ENCODE data around the gene SERPINB5.

SERPINB5 gene

DNA sequence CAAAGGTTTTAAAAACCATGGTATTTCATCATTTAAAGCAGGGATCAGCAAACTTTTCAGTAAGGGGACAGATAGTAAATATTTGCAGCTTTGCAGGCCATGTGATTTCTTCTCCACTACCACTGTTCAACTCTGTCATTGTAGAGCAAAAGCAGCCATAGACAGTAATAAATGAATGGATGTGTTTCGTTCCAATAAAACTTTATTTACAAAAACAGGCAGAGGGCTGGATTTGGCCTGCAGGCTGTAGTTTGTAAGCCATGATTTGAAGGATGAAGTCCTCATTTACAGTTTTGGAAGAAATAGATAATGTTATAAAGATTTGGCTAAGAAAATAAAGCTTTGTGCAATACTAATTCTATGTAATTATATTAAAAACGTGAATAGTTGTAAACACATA, 67.3 kb downstream of the SERPINB5 start:
- no peaks in the 10 kb centered on the region for H3K4me1 Mint-ChIP-seq
- no peaks in the 10 kb centered on the region for H3K36me3 Mint-ChIP-seq (ENCODE audit: insufficient read depth)
- H3K27ac Mint-ChIP-seq (ENCODE audit: low read depth), result no peak overlapping the region
- no peaks in the 10 kb centered on the region for H3K9me3 Mint-ChIP-seq
- H3K27me3 Mint-ChIP-seq, result peaks cover 66% of the 10 kb centered on the region
- no peak overlapping the region for H3K4me3 Mint-ChIP-seq
- DNase-seq (ENCODE audit: low spot score in 2 of 2) (no peak), ATAC-seq (replicated peaks; ENCODE audit: extremely low read depth, poor library complexity, severe bottlenecking) (no peak)

- Mint-ChIP-seq H3K27me3 (peaks cover 56% of the 10 kb centered on the region), H3K9me3 (no peaks in the 10 kb centered on the region), H3K4me3 (no peak overlapping the region), H3K4me1 (no peaks in the 10 kb centered on the region), H3K36me3 (ENCODE audit: insufficient read depth) (no peaks in the 10 kb centered on the region), H3K27ac (ENCODE audit: low read depth) (no peak overlapping the region)
- ATAC-seq (replicated peaks; ENCODE audit: extremely low read depth, poor library complexity, severe bottlenecking) (no peak), DNase-seq (ENCODE audit: low spot score in 2 of 2) (no peak)
Observed at GRCh38 chr18:63545000-63545399, 68.2 kb downstream of the SERPINB5 start.

- H3K9me3 Mint-ChIP-seq, result no peaks in the 10 kb centered on the region
- no peaks in the 10 kb centered on the region for H3K36me3 Mint-ChIP-seq (ENCODE audit: insufficient read depth)
- no peak overlapping the region for H3K4me3 Mint-ChIP-seq
Observed at GRCh38 chr18:63550068-63550467, 73.3 kb downstream of the SERPINB5 start.

DNA sequence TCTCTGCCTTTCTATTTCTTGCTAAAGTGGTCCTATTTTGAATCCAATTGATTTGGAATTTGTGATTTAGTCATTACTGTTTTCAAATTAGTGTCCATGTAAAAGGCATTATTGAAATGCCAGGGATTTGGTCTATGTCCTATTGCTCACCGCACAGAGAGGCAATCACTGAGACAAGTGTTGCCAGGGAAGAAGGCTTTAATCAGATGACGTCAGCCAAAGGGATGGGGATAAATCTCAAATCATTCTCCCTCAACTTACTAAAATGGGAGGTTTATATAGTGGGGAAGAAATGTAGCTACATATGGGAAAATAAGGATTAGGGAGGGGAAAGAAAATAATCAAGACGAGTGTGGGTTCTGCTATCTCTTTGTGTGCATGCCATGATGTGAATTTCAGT, 75.0 kb downstream of the SERPINB5 start:
- H3K4me3 Mint-ChIP-seq, result no peak overlapping the region
- H3K4me1 Mint-ChIP-seq, result no peaks in the 10 kb centered on the region
- no peaks in the 10 kb centered on the region for H3K36me3 Mint-ChIP-seq (ENCODE audit: insufficient read depth)
- H3K9me3 Mint-ChIP-seq, result no peaks in the 10 kb centered on the region
- H3K27ac Mint-ChIP-seq (ENCODE audit: low read depth), result no peak overlapping the region
- no peak for DNase-seq (ENCODE audit: low spot score in 2 of 2)
- no peak for ATAC-seq (replicated peaks; ENCODE audit: extremely low read depth, poor library complexity, severe bottlenecking)
- peaks cover 23% of the 10 kb centered on the region for H3K27me3 Mint-ChIP-seq

More at GRCh38 chr18:63550068-63550467, 73.3 kb downstream of the SERPINB5 start:
- no peak for DNase-seq (ENCODE audit: low spot score in 2 of 2)
- ATAC-seq (replicated peaks; ENCODE audit: extremely low read depth, poor library complexity, severe bottlenecking), result no peak
- Mint-ChIP-seq H3K27me3 (peaks cover 34% of the 10 kb centered on the region), H3K27ac (ENCODE audit: low read depth) (no peak overlapping the region), H3K4me1 (no peaks in the 10 kb centered on the region)

GRCh38 chr18:63552581-63552980, 75.8 kb downstream of the SERPINB5 start:
- no peaks in the 10 kb centered on the region for H3K9me3 Mint-ChIP-seq
- no peak overlapping the region for H3K4me3 Mint-ChIP-seq
- no peaks in the 10 kb centered on the region for H3K36me3 Mint-ChIP-seq (ENCODE audit: insufficient read depth)
- DNase-seq (ENCODE audit: low spot score in 2 of 2) (no peak), ATAC-seq (replicated peaks; ENCODE audit: extremely low read depth, poor library complexity, severe bottlenecking) (no peak)
- peaks cover 18% of the 10 kb centered on the region for H3K27me3 Mint-ChIP-seq
- no peak overlapping the region for H3K27ac Mint-ChIP-seq (ENCODE audit: low read depth)
- no peaks in the 10 kb centered on the region for H3K4me1 Mint-ChIP-seq

GRCh38 chr18:63553081-63553480, 76.3 kb downstream of the SERPINB5 start:
- no peak for DNase-seq (ENCODE audit: low spot score in 2 of 2)
- Mint-ChIP-seq H3K4me3 (no peak overlapping the region), H3K27ac (ENCODE audit: low read depth) (no peak overlapping the region), H3K4me1 (no peaks in the 10 kb centered on the region), H3K36me3 (ENCODE audit: insufficient read depth) (no peaks in the 10 kb centered on the region), H3K27me3 (peaks cover 13% of the 10 kb centered on the region), H3K9me3 (no peaks in the 10 kb centered on the region)
- no peak for ATAC-seq (replicated peaks; ENCODE audit: extremely low read depth, poor library complexity, severe bottlenecking)
